ENCODE measurements around the gene TBC1D25. TPM values are rescaled to one million over a fixed set of nuclear protein-coding genes. Genes with fewer than 3 reads are reported as not detected.

The TBC1D25 gene
- total RNA-seq, 1 donor from 2014 or later: 13.1 TPM

- TF ChIP-seq CTCF (IDR thresholded peaks at IDR 0.05; ENCODE audit: insufficient read depth, low read depth, low read length): peak; percentile 30
- TF ChIP-seq EZH2 (IDR thresholded peaks at IDR 0.05; ENCODE audit: insufficient read depth, low read length): no peak
- no peak for DNase-seq (ENCODE audit: low read depth)
These were observed 45.6 kb upstream of the TBC1D25 start for GRCh38 chrX:48493890-48494364.

GRCh38 chrX:48496660-48497059 lies 42.9 kb upstream of the TBC1D25 start:
- no peaks in the 10 kb centered on the region for H3K27me3 ChIP-seq (ENCODE audit: insufficient read depth, low read length)
- DNase-seq (ENCODE audit: low read depth) (no peak), FAIRE-seq (no peak)
- H4K20me1 ChIP-seq (ENCODE audit: insufficient read depth, low read length): no peaks in the 10 kb centered on the region
- no peaks in the 10 kb centered on the region for H3K79me2 ChIP-seq (ENCODE audit: insufficient read depth, low read length)
- no peak overlapping the region for H3K9ac ChIP-seq (ENCODE audit: low read length)
- Mint-ChIP-seq H3K4me1 (ENCODE audit: low read depth, unreplicated experiment) (peaks cover 20% of the 10 kb centered on the region), H3K27me3 (ENCODE audit: low read depth, unreplicated experiment) (no peaks in the 10 kb centered on the region), H3K4me3 (ENCODE audit: unreplicated experiment) (no peak overlapping the region), H3K27ac (ENCODE audit: unreplicated experiment) (no peak overlapping the region), H3K9me3 (ENCODE audit: unreplicated experiment) (no peaks in the 10 kb centered on the region), H3K36me3 (ENCODE audit: low read depth, unreplicated experiment) (no peaks in the 10 kb centered on the region)
- no peak for TF ChIP-seq CTCF (IDR thresholded peaks at IDR 0.05; ENCODE audit: insufficient read depth, low read depth, low read length)
- TF ChIP-seq EZH2 (IDR thresholded peaks at IDR 0.05; ENCODE audit: insufficient read depth, low read length): no peak
- H3K4me1 ChIP-seq (ENCODE audit: insufficient read depth, low read length): peaks cover 22% of the 10 kb centered on the region
- no peaks in the 10 kb centered on the region for H3K36me3 ChIP-seq (ENCODE audit: insufficient read depth, low read length)
- H3K27ac ChIP-seq (ENCODE audit: low read depth, low read length): no peak overlapping the region
- H2AFZ ChIP-seq (ENCODE audit: low read depth, low read length): no peak overlapping the region
- no peaks in the 10 kb centered on the region for H3K9me3 ChIP-seq (ENCODE audit: insufficient read depth, low read depth, low read length)
- no peak overlapping the region for H3K4me3 ChIP-seq (ENCODE audit: insufficient read depth, low read depth, low read length)
- no peak overlapping the region for H3K4me2 ChIP-seq (ENCODE audit: low read length)

More at GRCh38 chrX:48493890-48494364, 45.6 kb upstream of the TBC1D25 start:
- Histone ChIP-seq H3K4me3 (ENCODE audit: insufficient read depth, low read depth, low read length) (no peak overlapping the region), H3K36me3 (ENCODE audit: insufficient read depth, low read length) (no peaks in the 10 kb centered on the region), H3K9me3 (ENCODE audit: insufficient read depth, low read depth, low read length) (no peaks in the 10 kb centered on the region), H3K4me1 (ENCODE audit: insufficient read depth, low read length) (peaks cover 34% of the 10 kb centered on the region), H3K27me3 (ENCODE audit: insufficient read depth, low read length) (no peaks in the 10 kb centered on the region), H3K4me2 (ENCODE audit: low read length) (no peak overlapping the region), H3K27ac (ENCODE audit: low read depth, low read length) (no peak overlapping the region), H3K9ac (ENCODE audit: low read length) (no peak overlapping the region), H4K20me1 (ENCODE audit: insufficient read depth, low read length) (no peaks in the 10 kb centered on the region), H2AFZ (ENCODE audit: low read depth, low read length) (no peak overlapping the region), H3K79me2 (ENCODE audit: insufficient read depth, low read length) (no peaks in the 10 kb centered on the region)
- Mint-ChIP-seq H3K27me3 (ENCODE audit: low read depth, unreplicated experiment) (no peaks in the 10 kb centered on the region), H3K4me3 (ENCODE audit: unreplicated experiment) (no peak overlapping the region), H3K4me1 (ENCODE audit: low read depth, unreplicated experiment) (peaks cover 20% of the 10 kb centered on the region), H3K27ac (ENCODE audit: unreplicated experiment) (peak overlapping the region; percentile 53), H3K9me3 (ENCODE audit: unreplicated experiment) (no peaks in the 10 kb centered on the region), H3K36me3 (ENCODE audit: low read depth, unreplicated experiment) (no peaks in the 10 kb centered on the region)
- peak; percentile 78 for FAIRE-seq

- Histone ChIP-seq H3K4me1 (ENCODE audit: insufficient read depth, low read length) (peaks cover 11% of the 10 kb centered on the region), H4K20me1 (ENCODE audit: insufficient read depth, low read length) (no peaks in the 10 kb centered on the region), H3K27me3 (ENCODE audit: insufficient read depth, low read length) (no peaks in the 10 kb centered on the region), H3K27ac (ENCODE audit: low read depth, low read length) (peak overlapping the region; percentile 61), H3K4me2 (ENCODE audit: low read length) (peak overlapping the region; percentile 38), H3K36me3 (ENCODE audit: insufficient read depth, low read length) (no peaks in the 10 kb centered on the region), H3K9ac (ENCODE audit: low read length) (peak overlapping the region; percentile 26), H3K79me2 (ENCODE audit: insufficient read depth, low read length) (no peaks in the 10 kb centered on the region), H2AFZ (ENCODE audit: low read depth, low read length) (no peak overlapping the region), H3K9me3 (ENCODE audit: insufficient read depth, low read depth, low read length) (no peaks in the 10 kb centered on the region), H3K4me3 (ENCODE audit: insufficient read depth, low read depth, low read length) (no peak overlapping the region)
- Mint-ChIP-seq H3K4me3 (ENCODE audit: unreplicated experiment) (no peak overlapping the region), H3K9me3 (ENCODE audit: unreplicated experiment) (no peaks in the 10 kb centered on the region), H3K27me3 (ENCODE audit: low read depth, unreplicated experiment) (no peaks in the 10 kb centered on the region), H3K27ac (ENCODE audit: unreplicated experiment) (no peak overlapping the region), H3K36me3 (ENCODE audit: low read depth, unreplicated experiment) (no peaks in the 10 kb centered on the region), H3K4me1 (ENCODE audit: low read depth, unreplicated experiment) (peaks cover 11% of the 10 kb centered on the region)
- DNase-seq (ENCODE audit: low read depth) (no peak), FAIRE-seq (no peak)
- TF ChIP-seq CTCF (IDR thresholded peaks at IDR 0.05; ENCODE audit: insufficient read depth, low read depth, low read length): no peak
- no peak for TF ChIP-seq EZH2 (IDR thresholded peaks at IDR 0.05; ENCODE audit: insufficient read depth, low read length)
These were observed 41.6 kb upstream of the TBC1D25 start for GRCh38 chrX:48497871-48498270.

All from astrocyte (in vitro differentiated cells and primary cell).